ENCODE measurements around the gene EPS15.

DNA sequence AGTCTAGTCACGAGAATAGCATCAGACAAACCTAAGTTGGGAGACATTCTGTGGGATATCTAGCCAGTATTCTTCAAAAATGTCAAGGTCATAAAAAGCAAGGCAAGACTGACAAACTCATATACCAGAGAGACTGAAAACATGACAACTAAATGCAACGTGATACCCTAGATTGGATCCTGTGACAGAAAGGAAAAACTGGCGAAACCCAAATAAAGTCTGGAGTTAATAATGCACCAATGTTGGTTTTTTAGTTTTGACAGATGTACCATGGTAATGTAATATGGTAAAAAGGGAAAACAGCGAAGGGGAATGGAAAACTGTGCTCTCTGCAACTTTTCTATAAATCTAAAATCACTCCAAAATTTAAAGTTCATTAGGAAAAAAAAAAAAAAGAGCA lies 64.5 kb downstream of the EPS15 start:
- no peak for TF ChIP-seq POLR2A (IDR thresholded peaks at IDR 0.05)
- TF ChIP-seq, protein P1, sequence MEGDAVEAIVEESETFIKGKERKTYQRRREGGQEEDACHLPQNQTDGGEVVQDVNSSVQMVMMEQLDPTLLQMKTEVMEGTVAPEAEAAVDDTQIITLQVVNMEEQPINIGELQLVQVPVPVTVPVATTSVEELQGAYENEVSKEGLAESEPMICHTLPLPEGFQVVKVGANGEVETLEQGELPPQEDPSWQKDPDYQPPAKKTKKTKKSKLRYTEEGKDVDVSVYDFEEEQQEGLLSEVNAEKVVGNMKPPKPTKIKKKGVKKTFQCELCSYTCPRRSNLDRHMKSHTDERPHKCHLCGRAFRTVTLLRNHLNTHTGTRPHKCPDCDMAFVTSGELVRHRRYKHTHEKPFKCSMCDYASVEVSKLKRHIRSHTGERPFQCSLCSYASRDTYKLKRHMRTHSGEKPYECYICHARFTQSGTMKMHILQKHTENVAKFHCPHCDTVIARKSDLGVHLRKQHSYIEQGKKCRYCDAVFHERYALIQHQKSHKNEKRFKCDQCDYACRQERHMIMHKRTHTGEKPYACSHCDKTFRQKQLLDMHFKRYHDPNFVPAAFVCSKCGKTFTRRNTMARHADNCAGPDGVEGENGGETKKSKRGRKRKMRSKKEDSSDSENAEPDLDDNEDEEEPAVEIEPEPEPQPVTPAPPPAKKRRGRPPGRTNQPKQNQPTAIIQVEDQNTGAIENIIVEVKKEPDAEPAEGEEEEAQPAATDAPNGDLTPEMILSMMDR (IDR thresholded peaks at IDR 0.05), result no peak

Data from ovary (tissue), 3 donors.